ENCODE measurements around the gene TSC2. TPM values are rescaled to one million over a fixed set of nuclear protein-coding genes. Genes with fewer than 3 reads are reported as not detected.

TSC2 gene
- 56.4 and 61.7 TPM in 2 replicates for total RNA-seq

GRCh38 chr16:2047330-2048115, at the start of gene TSC2, which contains the start of gene NTHL1:
Gene TSC2, plus strand, starts transcription at chr16:2047985. Its CDS starts 631 bp downstream, at chr16:2048616.
Gene NTHL1, minus strand, starts transcription at chr16:2047834. Its CDS starts 11 bp downstream, at chr16:2047823.

GRCh38 chr16:2009791-2010510, 37.8 kb upstream of the TSC2 start, which contains the start of gene ZNF598:
Gene ZNF598, minus strand, starts transcription at chr16:2009821.

GRCh38 chr16:2019518-2019920, 28.3 kb upstream of the TSC2 start, which contains the start of gene NPW:
Gene NPW, plus strand, starts transcription at chr16:2019785.

DNA sequence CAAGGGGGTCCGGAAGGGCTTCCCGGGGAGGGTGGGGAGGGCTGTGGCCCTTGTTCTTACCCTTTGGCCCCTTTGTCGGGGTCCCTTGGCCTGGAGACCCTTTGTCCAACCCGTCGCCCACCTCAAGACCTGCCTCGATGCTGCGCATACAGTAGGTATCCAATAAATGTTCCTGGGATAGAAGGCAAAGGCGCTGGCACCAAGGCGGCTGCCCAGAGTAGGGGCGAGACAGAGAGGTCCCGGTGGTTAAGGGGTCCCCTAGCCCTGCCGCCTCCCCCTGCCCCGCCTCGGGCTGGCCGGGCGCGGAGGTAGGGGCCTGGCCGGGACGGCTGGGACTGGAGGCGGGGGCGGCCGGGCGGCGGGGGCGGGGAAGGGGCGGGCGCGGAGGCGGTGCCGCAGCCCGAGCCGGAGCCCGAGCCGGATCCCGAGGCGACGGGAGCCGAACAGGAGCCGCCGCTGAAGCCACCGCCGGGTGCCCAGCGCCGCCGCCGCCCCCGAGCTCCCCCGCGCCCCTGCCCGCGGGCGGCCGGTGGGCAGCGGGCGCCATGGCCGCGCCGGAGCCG, 21.2 kb upstream of the TSC2 start, which contains the start of gene NHERF2:
Gene NHERF2 (plus strand): TSS at position 442 of the 563 bp plus-strand sequence. CDS start 104 bp downstream, at position 546.

GRCh38 chr16:2135770-2136490, 88.1 kb downstream of the TSC2 start, which contains the start of gene PKD1:
Gene PKD1, minus strand, starts transcription at chr16:2135898. Its CDS starts 209 bp downstream, at chr16:2135689.

Small RNA genes within 50 kb of the gene (small RNA-seq; reads per million reads assigned to genes)
- not detected for gene MIR1225
- not detected for gene MIR3180-5
- gene MIR4516, result not detected
- not detected for gene RF00019
- not detected for gene RN7SL219P

Other genes starting within 250 kb of the TSC2 start
- 43.0 and 46.1 TPM in 2 replicates for gene HAGH, start 221.2 kb upstream of the TSC2 start, total RNA-seq
- gene FAHD1, start 220.8 kb upstream of the TSC2 start, total RNA-seq, result 57.3 and 63.8 TPM in 2 replicates
- 0.14 and 0.66 TPM in 2 replicates for gene MEIOB, start 175.8 kb upstream of the TSC2 start, total RNA-seq
- not detected in 2 replicates for gene HS3ST6, start 129.6 kb upstream of the TSC2 start, total RNA-seq
- 14.6 and 16.4 TPM in 2 replicates for gene MSRB1, start 104.8 kb upstream of the TSC2 start, total RNA-seq
- not detected in 2 replicates for gene RPL3L, start 93.3 kb upstream of the TSC2 start, total RNA-seq
- 97.1 and 113 TPM in 2 replicates for gene NDUFB10, start 88.4 kb upstream of the TSC2 start, total RNA-seq
- gene RPS2, start 83.2 kb upstream of the TSC2 start, total RNA-seq, result 2,240 and 2,662 TPM in 2 replicates
- not detected in 2 replicates for gene RNF151, start 81.1 kb upstream of the TSC2 start, total RNA-seq
- gene TBL3, start 75.9 kb upstream of the TSC2 start, total RNA-seq, result 48.4 and 49.1 TPM in 2 replicates
- 0.40 TPM in 1 of 2 replicates, not detected in the other for gene NOXO1, start 66.5 kb upstream of the TSC2 start, total RNA-seq
- gene GFER, start 63.8 kb upstream of the TSC2 start, total RNA-seq, result 8.6 and 13.6 TPM in 2 replicates
- 1.3 and 1.6 TPM in 2 replicates for gene SYNGR3, start 58.0 kb upstream of the TSC2 start, total RNA-seq
- gene ZNF598, start 38.2 kb upstream of the TSC2 start, total RNA-seq, result 26.7 and 36.5 TPM in 2 replicates
- 0.13 and 0.72 TPM in 2 replicates for gene NPW, start 28.2 kb upstream of the TSC2 start, total RNA-seq
- gene NHERF2, start 21.1 kb upstream of the TSC2 start, total RNA-seq, result 52.7 and 94.3 TPM in 2 replicates
- gene NTHL1, start 151 bp upstream of the TSC2 start, total RNA-seq, result 18.6 and 27.1 TPM in 2 replicates
- gene PKD1, start 87.9 kb downstream of the TSC2 start, total RNA-seq, result 56.4 and 62.8 TPM in 2 replicates
- gene RAB26, start 100.6 kb downstream of the TSC2 start, total RNA-seq, result 0.36 and 0.66 TPM in 2 replicates
- 94.2 and 94.6 TPM in 2 replicates for gene TRAF7, start 107.8 kb downstream of the TSC2 start, total RNA-seq
- under 0.01 and 0.13 TPM in 2 replicates for gene CASKIN1, start 148.6 kb downstream of the TSC2 start, total RNA-seq
- gene MLST8, start 157.5 kb downstream of the TSC2 start, total RNA-seq, result 37.1 and 44.0 TPM in 2 replicates
- gene BRICD5, start 162.9 kb downstream of the TSC2 start, total RNA-seq, result 1.3 and 1.8 TPM in 2 replicates
- gene PGP, start 166.9 kb downstream of the TSC2 start, total RNA-seq, result 16.7 and 26.2 TPM in 2 replicates
- 21.0 and 26.1 TPM in 2 replicates for gene E4F1, start 175.6 kb downstream of the TSC2 start, total RNA-seq
- gene DNASE1L2, start 188.5 kb downstream of the TSC2 start, total RNA-seq, result 0.36 and 0.80 TPM in 2 replicates
- gene ECI1, start 203.6 kb downstream of the TSC2 start, total RNA-seq, result 23.5 and 24.5 TPM in 2 replicates
- 138 and 175 TPM in 2 replicates for gene RNPS1, start 220.1 kb downstream of the TSC2 start, total RNA-seq